MM.1S (cell line): ENCODE results near the gene IFNK.

ENCODE experiments used
- DNase-seq: peaks from one replicate; pipeline ENCODE4 v3.0.0-alpha.2; 2015
- H2AFZ ChIP-seq: fragments of 300-600 bp; sonication (generic); 2 replicates; pipeline ENCODE4 v1.6.0; 2016; ENCODE audit warnings: antibody characterized with exemption, low read length
- H3F3A ChIP-seq: fragments of 300-600 bp; sonication (generic); 2 replicates; pipeline ENCODE4 v1.6.1; 2016; ENCODE audit warnings: mild to moderate bottlenecking, antibody characterized with exemption, low read length, moderate library complexity, mixed read lengths; ENCODE audit not compliant: insufficient read depth
- H3K27ac ChIP-seq: fragments of 300-600 bp; sonication (generic); 2 replicates; pipeline ENCODE4 v1.5.1; 2016; ENCODE audit warnings: mild to moderate bottlenecking, low read length
- H3K27me3 ChIP-seq: fragments of 300-600 bp; sonication (generic); replicated peaks from 2 replicates; pipeline ENCODE4 v1.6.0; 2016; ENCODE audit warnings: low read length; ENCODE audit not compliant: insufficient read depth
- H3K36me3 ChIP-seq: fragments of 300-600 bp; sonication (generic); replicated peaks from 2 replicates; pipeline ENCODE4 v1.6.1; 2016; ENCODE audit warnings: mild to moderate bottlenecking, low read length, mixed read lengths; ENCODE audit not compliant: insufficient read depth
- H3K4me1 ChIP-seq: fragments of 300-600 bp; sonication (generic); 2 replicates; pipeline ENCODE4 v1.6.1; 2016; ENCODE audit warnings: low read length, mixed read lengths
- H3K4me2 ChIP-seq: fragments of 300-600 bp; sonication (generic); 2 replicates; pipeline ENCODE4 v1.6.0; 2016; ENCODE audit warnings: low read depth, low read length
- H3K4me3 ChIP-seq: fragments of 300-600 bp; sonication (generic); 2 replicates; pipeline ENCODE4 v1.5.1; 2016; ENCODE audit warnings: low read length, mixed read lengths
- H3K79me2 ChIP-seq: fragments of 300-600 bp; sonication (generic); 2 replicates; pipeline ENCODE4 v1.6.1; 2016; ENCODE audit warnings: mixed run types, low read length, mixed read lengths
- H3K9ac ChIP-seq: fragments of 300-600 bp; sonication (generic); 2 replicates; pipeline ENCODE4 v1.6.1; 2016; ENCODE audit warnings: low read length, mixed read lengths
- H3K9me2 ChIP-seq: fragments of 300-600 bp; sonication (generic); replicated peaks from 2 replicates; pipeline ENCODE4 v1.6.1; 2016; ENCODE audit warnings: mild to moderate bottlenecking, low read length, mixed read lengths; ENCODE audit not compliant: insufficient read depth
- H3K9me3 ChIP-seq: fragments of 300-600 bp; sonication (generic); replicated peaks from 2 replicates; pipeline ENCODE4 v1.6.1; 2016; ENCODE audit warnings: mild to moderate bottlenecking, low read length, mixed read lengths; ENCODE audit not compliant: insufficient read depth
- H4K20me1 ChIP-seq: fragments of 300-600 bp; sonication (generic); 2 replicates; pipeline ENCODE4 v1.6.1; 2016; ENCODE audit warnings: mild to moderate bottlenecking, low read length, moderate library complexity, mixed read lengths; ENCODE audit not compliant: insufficient read depth
- CTCF ChIP-seq: fragments of 300-600 bp; sonication (generic); IDR thresholded peaks from 2 replicates; pipeline ENCODE4 v1.5.1; 2016; ENCODE audit warnings: antibody characterized with exemption, low read length, mixed read lengths
- EZH2 ChIP-seq: fragments of 300-600 bp; sonication (generic); optimal IDR thresholded peaks from 2 replicates; pipeline ENCODE3; 2017; ENCODE audit warnings: low read depth, mild to moderate bottlenecking, antibody characterized with exemption, low read length, mixed read lengths
- EZH2phosphoT487 ChIP-seq: fragments of 300-600 bp; sonication (generic); IDR thresholded peaks from 2 replicates; pipeline ENCODE4 v1.6.1; 2018; ENCODE audit warnings: antibody characterized with exemption, low read length

Gene IFNK

GRCh38 chr9:27538647-27539046 is 14.6 kb downstream of the IFNK start:
- Histone ChIP-seq H3K4me2 (no peak overlapping the region), H2AFZ (no peak overlapping the region), H3K27me3 (no peaks in the 10 kb centered on the region), H4K20me1 (no peaks in the 10 kb centered on the region), H3K27ac (no peak overlapping the region), H3K9me2 (no peaks in the 10 kb centered on the region), H3K79me2 (no peaks in the 10 kb centered on the region), H3K4me3 (no peak overlapping the region), H3K36me3 (no peaks in the 10 kb centered on the region), H3K9ac (no peak overlapping the region), H3K4me1 (no peaks in the 10 kb centered on the region), H3F3A (no peaks in the 10 kb centered on the region), H3K9me3 (no peaks in the 10 kb centered on the region)
- TF ChIP-seq CTCF, result no peak
- no peak for TF ChIP-seq EZH2
- no peak for TF ChIP-seq EZH2phosphoT487
- DNase-seq, result no peak

- Histone ChIP-seq H4K20me1 (no peaks in the 10 kb centered on the region), H3F3A (no peaks in the 10 kb centered on the region), H3K36me3 (no peaks in the 10 kb centered on the region), H3K27ac (no peak overlapping the region), H3K79me2 (no peaks in the 10 kb centered on the region), H3K9me3 (no peaks in the 10 kb centered on the region), H3K4me1 (no peaks in the 10 kb centered on the region), H3K4me3 (no peak overlapping the region), H3K27me3 (no peaks in the 10 kb centered on the region), H3K9me2 (no peaks in the 10 kb centered on the region), H3K9ac (no peak overlapping the region), H3K4me2 (no peak overlapping the region), H2AFZ (no peak overlapping the region)
- TF ChIP-seq EZH2phosphoT487 (no peak), EZH2 (no peak), CTCF (no peak)
- no peak for DNase-seq
These were observed 15.7 kb downstream of the IFNK start for GRCh38 chr9:27539479-27540441.

- Histone ChIP-seq H3K27me3 (no peaks in the 10 kb centered on the region), H3K27ac (no peak overlapping the region), H3K9ac (no peak overlapping the region), H3K9me2 (no peaks in the 10 kb centered on the region), H3K79me2 (no peaks in the 10 kb centered on the region), H3K4me2 (no peak overlapping the region), H3K4me1 (no peaks in the 10 kb centered on the region), H3K36me3 (no peaks in the 10 kb centered on the region), H4K20me1 (no peaks in the 10 kb centered on the region), H3K9me3 (no peaks in the 10 kb centered on the region), H2AFZ (no peak overlapping the region), H3K4me3 (no peak overlapping the region), H3F3A (no peaks in the 10 kb centered on the region)
- no peak for DNase-seq
- TF ChIP-seq CTCF (no peak), EZH2 (no peak), EZH2phosphoT487 (no peak)
These were observed 16.4 kb downstream of the IFNK start for GRCh38 chr9:27540502-27540901.
